T-helper 2 cell treated with Interferon-gamma antibody and Interleukin-4, amounts not matched to agents 5 μg/mL and 100 μg/mL, for 36 hours (primary cell): ENCODE data around the gene PRCC.

Experiments used
- DNase-seq: peaks from one replicate; pipeline ENCODE4 v3.0.0; 2021; ENCODE audit warnings: low spot score
- H3K27ac Mint-ChIP-seq: one replicate; pipeline ENCODE4 v1.8.0; 2021; ENCODE audit warnings: mild to moderate bottlenecking, mixed read lengths
- H3K27me3 Mint-ChIP-seq: one replicate; pipeline ENCODE4 v1.8.0; 2021; ENCODE audit warnings: low read depth, mixed read lengths
- H3K36me3 Mint-ChIP-seq: one replicate; pipeline ENCODE4 v1.8.0; 2021; ENCODE audit warnings: low read depth, mixed read lengths
- H3K4me1 Mint-ChIP-seq: one replicate; pipeline ENCODE4 v1.8.0; 2021; ENCODE audit warnings: low read depth, mixed read lengths
- H3K4me3 Mint-ChIP-seq: one replicate; pipeline ENCODE4 v1.8.0; 2022; ENCODE audit warnings: mild to moderate bottlenecking, moderate library complexity, mixed read lengths
- H3K9me3 Mint-ChIP-seq: one replicate; pipeline ENCODE4 v1.8.0; 2021; ENCODE audit warnings: mixed read lengths

The PRCC gene

DNA sequence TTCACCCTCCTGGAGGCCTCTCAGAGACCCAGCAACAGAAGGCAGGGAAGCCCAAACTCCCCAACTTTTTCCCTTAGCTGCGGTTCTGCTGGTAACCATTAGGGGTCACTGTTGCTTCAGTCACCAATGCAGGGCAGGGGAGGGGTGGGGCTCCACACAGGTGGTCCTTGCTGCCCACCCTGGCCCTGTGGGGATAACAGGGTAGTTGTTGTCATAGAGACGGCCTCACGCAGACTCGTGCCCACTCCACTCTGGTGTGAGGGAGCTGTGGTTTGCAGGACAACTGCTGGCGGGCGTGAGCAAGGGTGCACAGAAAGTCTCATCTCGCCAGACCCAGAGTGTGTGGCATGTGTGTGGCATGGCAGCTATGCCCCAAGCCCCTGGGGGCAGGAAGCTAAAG is 71.6 kb downstream of the PRCC start:
- H3K36me3 Mint-ChIP-seq, result no peaks in the 10 kb centered on the region
- no peaks in the 10 kb centered on the region for H3K9me3 Mint-ChIP-seq
- peaks cover 26% of the 10 kb centered on the region for H3K4me1 Mint-ChIP-seq
- DNase-seq, result no peak
- H3K27me3 Mint-ChIP-seq, result peaks cover 12% of the 10 kb centered on the region
- H3K4me3 Mint-ChIP-seq, result no peak overlapping the region
- no peak overlapping the region for H3K27ac Mint-ChIP-seq

DNA sequence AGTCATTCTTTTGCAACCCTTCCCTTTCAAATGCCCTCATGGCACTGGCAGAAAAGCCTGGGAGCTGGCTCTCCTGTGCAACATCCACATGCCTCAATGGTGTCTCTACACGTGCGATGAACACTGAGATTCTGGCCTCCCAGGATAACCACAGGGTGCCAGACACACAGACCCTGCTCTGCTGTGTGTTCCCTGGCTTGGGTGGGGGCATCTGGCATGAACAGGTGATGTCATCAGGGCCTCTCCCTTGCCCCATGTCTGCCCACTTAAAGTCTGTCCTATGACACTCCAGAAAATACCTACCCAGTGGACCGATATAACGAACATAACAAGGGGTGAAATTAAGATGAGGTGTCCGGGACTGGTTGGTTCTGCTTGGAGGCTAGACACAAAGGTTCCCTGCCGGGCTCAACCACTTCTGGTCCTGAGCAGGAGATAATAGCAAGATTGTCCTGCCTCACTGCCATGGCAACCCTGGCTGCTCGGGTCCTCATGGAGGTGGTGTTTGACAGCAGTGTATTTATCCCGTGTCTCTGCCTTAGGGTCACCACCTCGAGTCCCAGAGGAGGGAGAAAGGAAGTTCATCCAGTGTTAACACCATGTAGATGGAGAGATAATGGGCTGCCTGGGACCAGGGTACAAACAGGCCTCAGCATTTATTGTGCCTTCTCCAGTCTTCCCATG is 72.2 kb downstream of the PRCC start:
- Mint-ChIP-seq H3K27ac (no peak overlapping the region), H3K4me1 (peaks cover 25% of the 10 kb centered on the region), H3K27me3 (peaks cover 18% of the 10 kb centered on the region), H3K9me3 (no peaks in the 10 kb centered on the region), H3K4me3 (no peak overlapping the region), H3K36me3 (no peaks in the 10 kb centered on the region)
- DNase-seq, result no peak

- peaks cover 25% of the 10 kb centered on the region for H3K4me1 Mint-ChIP-seq
- H3K36me3 Mint-ChIP-seq, result no peaks in the 10 kb centered on the region
- H3K27me3 Mint-ChIP-seq, result peaks cover 25% of the 10 kb centered on the region
- DNase-seq, result no peak
- no peaks in the 10 kb centered on the region for H3K9me3 Mint-ChIP-seq
- no peak overlapping the region for H3K4me3 Mint-ChIP-seq
- no peak overlapping the region for H3K27ac Mint-ChIP-seq
These were observed 73.0 kb downstream of the PRCC start for GRCh38 chr1:156840186-156840897.

DNA sequence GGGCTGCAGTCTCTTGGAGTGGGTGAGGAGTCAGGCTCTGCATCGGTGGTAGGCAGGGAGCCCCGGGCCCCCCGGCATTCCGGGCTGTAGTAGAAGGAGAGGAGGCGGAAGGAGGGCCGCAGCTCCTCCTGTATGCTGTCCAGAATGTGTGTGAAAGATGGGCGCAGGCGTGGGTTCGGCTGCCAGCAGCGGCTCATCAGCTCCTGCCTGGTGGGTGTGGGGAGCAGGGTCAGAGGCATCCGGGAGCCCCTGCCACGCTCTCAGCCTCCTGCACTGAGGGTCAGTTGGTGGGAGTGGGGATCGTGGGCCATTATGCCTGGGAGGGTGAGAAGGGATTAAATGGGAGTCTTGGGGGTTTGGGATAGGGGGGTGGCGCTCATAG is 73.6 kb downstream of the PRCC start:
- H3K27me3 Mint-ChIP-seq, result peaks cover 29% of the 10 kb centered on the region
- H3K4me3 Mint-ChIP-seq, result no peak overlapping the region
- no peaks in the 10 kb centered on the region for H3K9me3 Mint-ChIP-seq
- H3K4me1 Mint-ChIP-seq, result peaks cover 23% of the 10 kb centered on the region
- H3K27ac Mint-ChIP-seq, result no peak overlapping the region
- no peak for DNase-seq
- no peaks in the 10 kb centered on the region for H3K36me3 Mint-ChIP-seq

GRCh38 chr1:156841295-156841855 is 74.0 kb downstream of the PRCC start:
- Mint-ChIP-seq H3K4me3 (no peak overlapping the region), H3K36me3 (no peaks in the 10 kb centered on the region), H3K27ac (no peak overlapping the region), H3K4me1 (peaks cover 18% of the 10 kb centered on the region), H3K27me3 (peaks cover 34% of the 10 kb centered on the region), H3K9me3 (no peaks in the 10 kb centered on the region)
- no peak for DNase-seq

DNA sequence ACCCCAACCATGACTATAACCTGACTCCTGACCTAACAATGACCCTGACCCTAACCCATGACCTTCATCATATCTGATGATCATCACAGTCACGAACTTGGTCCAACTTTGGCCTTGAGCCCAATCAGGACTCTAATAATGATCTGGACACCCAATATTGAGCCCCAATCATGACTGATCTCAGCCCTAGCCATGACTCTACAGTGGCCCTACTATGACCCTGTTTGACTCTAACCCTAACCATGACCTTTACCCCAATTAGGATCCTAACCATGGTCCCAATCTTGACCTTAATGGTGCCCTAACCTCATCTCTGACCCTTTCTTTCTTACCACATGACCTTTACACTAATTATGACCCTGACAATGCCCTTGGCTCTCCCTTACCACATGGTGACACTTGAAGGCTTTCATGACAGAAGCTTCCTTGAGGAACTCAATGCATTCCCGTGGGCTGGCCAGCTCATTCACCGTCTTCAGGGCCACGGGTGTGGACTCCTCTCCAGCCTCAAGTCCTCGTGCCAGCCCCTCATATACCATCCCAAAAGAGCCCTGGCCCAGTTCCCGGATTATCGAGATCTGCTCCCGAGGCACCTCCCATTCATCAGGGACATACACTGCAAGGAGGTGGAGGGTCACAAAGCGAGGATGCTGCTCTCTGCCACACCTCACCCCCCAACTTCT is 75.4 kb downstream of the PRCC start:
- H3K27me3 Mint-ChIP-seq, result peaks cover 46% of the 10 kb centered on the region
- peaks cover 11% of the 10 kb centered on the region for H3K4me1 Mint-ChIP-seq
- H3K27ac Mint-ChIP-seq, result no peak overlapping the region
- no peak overlapping the region for H3K4me3 Mint-ChIP-seq
- no peaks in the 10 kb centered on the region for H3K9me3 Mint-ChIP-seq
- no peaks in the 10 kb centered on the region for H3K36me3 Mint-ChIP-seq
- no peak for DNase-seq

DNA sequence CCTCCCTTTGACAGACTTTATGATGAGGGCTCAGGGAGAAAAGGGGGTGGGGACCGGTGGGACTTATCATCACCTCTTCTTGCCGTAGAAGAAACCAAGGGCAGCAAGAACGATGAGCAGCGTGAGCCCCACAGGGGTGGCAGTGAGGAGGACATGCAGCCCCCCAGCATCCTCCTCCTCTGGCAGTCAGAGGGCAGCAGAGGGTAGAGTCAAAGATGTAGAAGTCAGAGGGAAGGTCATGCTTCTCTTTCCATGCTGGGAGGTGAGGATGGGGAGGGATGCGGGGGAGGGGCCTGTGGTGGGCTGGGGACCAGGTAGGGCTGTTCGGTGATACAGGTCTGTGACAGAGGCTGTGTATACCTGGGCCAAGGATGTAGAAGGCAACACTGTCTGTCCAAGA is 76.8 kb downstream of the PRCC start:
- Mint-ChIP-seq H3K27ac (no peak overlapping the region), H3K36me3 (no peaks in the 10 kb centered on the region), H3K9me3 (no peaks in the 10 kb centered on the region), H3K27me3 (peaks cover 46% of the 10 kb centered on the region), H3K4me1 (peaks cover 16% of the 10 kb centered on the region), H3K4me3 (peak overlapping the region; percentile 47)
- DNase-seq, result no peak

DNA sequence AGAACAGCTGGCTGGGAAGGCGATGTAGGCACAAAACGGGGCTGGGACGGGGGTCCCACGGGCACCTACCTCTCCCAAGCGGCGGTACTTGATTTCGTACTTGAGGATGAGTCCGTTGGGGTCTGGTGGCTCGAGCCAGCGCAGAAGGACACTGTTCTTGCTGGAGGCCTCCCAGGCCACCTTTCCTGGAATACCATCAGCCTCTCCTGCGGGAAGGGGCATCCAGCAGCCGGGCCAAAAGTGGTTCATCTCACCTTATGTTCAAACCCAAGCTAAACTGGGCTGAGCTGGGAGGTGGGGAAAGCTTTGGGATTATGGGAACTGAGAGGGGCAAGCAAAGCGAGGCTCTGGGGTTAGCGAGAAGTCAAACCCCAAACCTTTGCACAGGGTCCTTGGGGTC is 77.3 kb downstream of the PRCC start:
- no peak for DNase-seq
- H3K27me3 Mint-ChIP-seq, result peaks cover 46% of the 10 kb centered on the region
- no peak overlapping the region for H3K27ac Mint-ChIP-seq
- no peaks in the 10 kb centered on the region for H3K36me3 Mint-ChIP-seq
- H3K4me1 Mint-ChIP-seq, result peaks cover 18% of the 10 kb centered on the region
- peak overlapping the region; percentile 37 for H3K4me3 Mint-ChIP-seq
- H3K9me3 Mint-ChIP-seq, result no peaks in the 10 kb centered on the region

DNA sequence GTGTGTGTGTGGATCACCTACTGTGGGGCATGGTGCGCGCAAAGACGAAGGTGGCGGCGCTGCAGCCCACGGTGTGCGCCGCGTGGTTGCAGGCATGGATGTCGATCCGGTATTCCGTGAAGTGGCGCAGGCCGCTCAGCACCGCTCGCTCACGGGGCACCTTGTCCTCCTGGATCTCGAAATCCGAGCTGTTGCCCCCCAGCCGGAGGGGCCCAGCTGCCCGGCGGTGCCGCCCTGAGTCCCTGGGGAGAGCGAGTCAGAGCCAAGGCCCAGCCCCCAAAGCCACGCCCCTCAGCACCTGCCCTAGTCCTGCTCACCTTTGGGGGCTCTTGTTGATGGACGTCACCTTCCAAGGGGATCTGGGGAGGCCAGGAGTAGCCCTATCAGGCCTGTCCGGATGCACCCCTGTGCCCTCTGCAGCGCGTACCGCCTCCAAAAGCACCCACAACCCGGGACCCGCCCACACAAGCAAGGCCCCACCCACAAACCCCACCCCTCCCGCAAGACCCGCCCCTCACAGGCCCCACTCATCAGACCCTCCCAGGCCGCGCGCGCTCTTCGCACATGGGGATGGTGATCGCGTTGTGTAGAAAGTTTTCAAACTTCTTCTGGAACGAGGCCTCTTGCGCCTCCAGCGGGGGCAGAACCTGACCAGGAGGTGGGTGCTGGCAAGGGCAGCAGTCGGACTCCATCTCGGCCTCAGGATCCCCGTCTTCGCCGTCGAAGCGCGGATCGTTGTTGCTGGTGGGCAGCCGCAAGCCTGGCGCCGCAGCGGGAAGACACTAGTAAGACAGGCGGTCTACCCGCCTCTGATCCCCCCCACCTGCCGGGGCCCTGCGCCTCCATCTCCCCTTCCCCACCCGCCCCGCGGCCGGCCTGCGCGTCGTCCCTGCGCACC is 78.0 kb downstream of the PRCC start:
- H3K36me3 Mint-ChIP-seq, result no peaks in the 10 kb centered on the region
- no peak for DNase-seq
- peaks cover 17% of the 10 kb centered on the region for H3K4me1 Mint-ChIP-seq
- H3K27me3 Mint-ChIP-seq, result peaks cover 46% of the 10 kb centered on the region
- no peak overlapping the region for H3K27ac Mint-ChIP-seq
- no peaks in the 10 kb centered on the region for H3K9me3 Mint-ChIP-seq
- peak overlapping the region; percentile 37 for H3K4me3 Mint-ChIP-seq

DNA sequence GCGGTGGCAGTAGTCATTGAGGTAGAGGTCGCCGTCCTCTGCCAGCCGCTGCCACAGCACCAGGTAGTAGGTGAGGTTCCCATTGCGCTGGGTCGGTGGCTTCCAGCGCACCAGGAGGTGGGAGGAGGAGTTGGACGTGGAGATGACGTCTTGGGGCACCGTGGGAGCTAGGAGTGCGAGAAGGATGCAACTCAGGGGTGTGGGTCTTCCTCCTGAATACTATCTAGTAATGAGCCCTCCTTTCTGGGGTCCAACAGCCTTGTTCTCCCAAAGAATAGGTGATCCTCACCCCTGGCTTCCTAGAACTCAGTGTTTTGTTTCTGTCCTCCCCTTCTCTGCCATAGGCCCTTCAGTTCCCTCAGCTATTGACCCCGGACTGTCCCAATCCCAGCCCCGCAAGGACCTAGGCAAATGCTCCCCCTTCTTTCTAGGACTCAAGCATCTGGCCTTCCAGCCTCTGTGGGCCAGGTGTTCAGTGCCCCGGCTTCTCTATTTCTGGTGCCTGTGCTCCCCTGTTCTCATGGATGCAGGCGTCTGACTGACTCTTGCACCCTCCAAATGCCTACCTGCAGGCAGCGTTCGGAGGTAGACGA is 78.7 kb downstream of the PRCC start:
- Mint-ChIP-seq H3K27ac (no peak overlapping the region), H3K4me1 (peaks cover 17% of the 10 kb centered on the region), H3K4me3 (no peak overlapping the region), H3K36me3 (no peaks in the 10 kb centered on the region), H3K27me3 (peaks cover 46% of the 10 kb centered on the region), H3K9me3 (no peaks in the 10 kb centered on the region)
- no peak for DNase-seq

DNA sequence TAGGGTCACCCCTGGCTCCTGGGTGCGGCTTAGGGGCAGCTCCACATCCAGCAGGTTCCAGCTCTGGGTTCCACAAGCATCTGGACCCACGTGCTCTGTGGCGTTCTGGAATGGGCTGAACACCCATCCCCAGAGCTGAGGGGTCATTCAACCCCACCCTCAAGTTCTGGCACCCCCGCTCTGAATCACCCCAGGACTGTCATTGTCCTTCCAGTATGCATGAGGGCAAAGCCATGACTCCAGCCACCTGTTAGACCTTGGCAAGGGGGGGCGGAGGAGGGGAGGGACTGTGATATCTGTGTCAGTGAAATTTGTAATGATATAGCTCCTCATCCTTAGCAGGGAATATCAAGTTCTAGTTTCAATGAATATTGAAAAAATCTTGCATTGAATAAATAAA is 79.3 kb downstream of the PRCC start:
- H3K9me3 Mint-ChIP-seq, result no peaks in the 10 kb centered on the region
- no peaks in the 10 kb centered on the region for H3K36me3 Mint-ChIP-seq
- peaks cover 46% of the 10 kb centered on the region for H3K27me3 Mint-ChIP-seq
- H3K27ac Mint-ChIP-seq, result no peak overlapping the region
- DNase-seq, result no peak
- peaks cover 17% of the 10 kb centered on the region for H3K4me1 Mint-ChIP-seq
- H3K4me3 Mint-ChIP-seq, result no peak overlapping the region

GRCh38 chr1:156847591-156848460 is 80.5 kb downstream of the PRCC start:
- Mint-ChIP-seq H3K27me3 (peaks cover 42% of the 10 kb centered on the region), H3K36me3 (no peaks in the 10 kb centered on the region), H3K27ac (no peak overlapping the region), H3K4me3 (peak overlapping the region; percentile 0), H3K4me1 (peaks cover 17% of the 10 kb centered on the region), H3K9me3 (no peaks in the 10 kb centered on the region)
- no peak for DNase-seq
